RWPE2 (cell line): ENCODE measurements around the gene MT1HL1.

ENCODE experiments used
- ATAC-seq: fragments of 200-7000 bp; cut with Tn5 transposase; 3 replicates; pipeline ENCODE4 v1.9.1; 2021; ENCODE audit warnings: low read depth
- DNase-seq: peaks from one replicate; pipeline ENCODE4 v3.0.0-alpha.2; 2020; ENCODE audit warnings: low spot score
- H3K27ac ChIP-seq: fragments of 450-650 bp; 2 replicates; pipeline ENCODE4 v1.5.1; 2017; ENCODE audit warnings: mild to moderate bottlenecking; ENCODE audit not compliant: poor library complexity, severe bottlenecking
- H3K27me3 ChIP-seq: fragments of 250-450 bp; sonication (Bioruptor Pico); 2 replicates; pipeline ENCODE4 v1.5.1; 2021; ENCODE audit warnings: mild to moderate bottlenecking, moderate library complexity; ENCODE audit not compliant: insufficient read depth, poor library complexity, severe bottlenecking
- H3K36me3 ChIP-seq: fragments of 250-450 bp; sonication (Bioruptor Pico); 2 replicates; pipeline ENCODE4 v1.5.1; 2020; ENCODE audit warnings: low read depth, mild to moderate bottlenecking, moderate library complexity
- H3K4me1 ChIP-seq: fragments of 250-450 bp; sonication (Bioruptor Pico); 2 replicates; pipeline ENCODE4 v1.5.1; 2021; ENCODE audit warnings: mild to moderate bottlenecking, moderate library complexity; ENCODE audit not compliant: insufficient read depth, poor library complexity, severe bottlenecking
- H3K4me3 ChIP-seq: fragments of 250-450 bp; sonication (Bioruptor Pico); 2 replicates; pipeline ENCODE4 v1.5.1; 2021; ENCODE audit warnings: mild to moderate bottlenecking, moderate library complexity; ENCODE audit not compliant: severe bottlenecking
- H3K9me3 ChIP-seq: fragments of 250-450 bp; sonication (Bioruptor Pico); 2 replicates; pipeline ENCODE4 v1.5.1; 2021; ENCODE audit warnings: mild to moderate bottlenecking, moderate library complexity; ENCODE audit not compliant: severe bottlenecking
- CTCF ChIP-seq: fragments of 450-650 bp; IDR thresholded peaks from one replicate; pipeline ENCODE4 v1.5.1; 2017; ENCODE audit warnings: mild to moderate bottlenecking, moderate library complexity; ENCODE audit not compliant: poor library complexity, severe bottlenecking

Gene MT1HL1

GRCh38 chr1:237043846-237044636, 39.8 kb upstream of the MT1HL1 start:
- DNase-seq = no peak
- no peak overlapping the region for H3K27ac ChIP-seq

GRCh38 chr1:237042892-237043576, 38.8 kb upstream of the MT1HL1 start:
- H3K36me3 ChIP-seq = no peaks in the 10 kb centered on the region
- H3K27ac ChIP-seq = no peak overlapping the region
- DNase-seq (no peak), ATAC-seq (no peak)
- H3K27me3 ChIP-seq = peaks cover 54% of the 10 kb centered on the region
- TF ChIP-seq CTCF = no peak
- no peaks in the 10 kb centered on the region for H3K9me3 ChIP-seq
- no peak overlapping the region for H3K4me3 ChIP-seq
- H3K4me1 ChIP-seq = no peaks in the 10 kb centered on the region

More at GRCh38 chr1:237043846-237044636, 39.8 kb upstream of the MT1HL1 start:
- Histone ChIP-seq H3K4me3 (no peak overlapping the region), H3K4me1 (no peaks in the 10 kb centered on the region), H3K36me3 (no peaks in the 10 kb centered on the region), H3K27me3 (peaks cover 54% of the 10 kb centered on the region), H3K9me3 (no peaks in the 10 kb centered on the region)
- TF ChIP-seq CTCF = no peak
- ATAC-seq = no peak

- no peaks in the 10 kb centered on the region for H3K36me3 ChIP-seq
- ATAC-seq = no peak
Measured at GRCh38 chr1:237042526-237042891, 38.3 kb upstream of the MT1HL1 start.

GRCh38 chr1:237041795-237042525, 37.7 kb upstream of the MT1HL1 start, which contains the start of gene RYR2:
Gene RYR2 (plus strand): TSS chr1:237042184. CDS start chr1:237042522, 338 bp downstream.
- H3K27me3 ChIP-seq = peaks cover 54% of the 10 kb centered on the region
- no peak for DNase-seq

More at GRCh38 chr1:237042526-237042891, 38.3 kb upstream of the MT1HL1 start:
- no peak for DNase-seq
- Histone ChIP-seq H3K27ac (no peak overlapping the region), H3K9me3 (no peaks in the 10 kb centered on the region), H3K4me3 (no peak overlapping the region), H3K27me3 (peaks cover 54% of the 10 kb centered on the region), H3K4me1 (no peaks in the 10 kb centered on the region)
- TF ChIP-seq CTCF = no peak

More at GRCh38 chr1:237041795-237042525, 37.7 kb upstream of the MT1HL1 start, which contains the start of gene RYR2:
- ATAC-seq = no peak
- H3K27ac ChIP-seq = no peak within 1 kb of the TSS
- no peak for TF ChIP-seq CTCF
- no peaks in the 10 kb centered on the region for H3K36me3 ChIP-seq
- no peak within 1 kb of the TSS for H3K4me3 ChIP-seq
- no peaks in the 10 kb centered on the region for H3K9me3 ChIP-seq
- H3K4me1 ChIP-seq = no peaks in the 10 kb centered on the region
